Muscle layer of duodenum (tissue), 2 donors: Measurements from ENCODE around the gene ZFR2.

ENCODE experiments used
- H3K27ac ChIP-seq: one replicate; pipeline ENCODE4 v1.7.0; 2013; ENCODE audit warnings: mild to moderate bottlenecking, low read length
- H3K27me3 ChIP-seq: one replicate; pipeline ENCODE4 v1.7.0; 2013; ENCODE audit warnings: low read depth, mild to moderate bottlenecking, control low read depth, low read length
- H3K36me3 ChIP-seq, 2 donors: one replicate each; pipeline ENCODE4 v1.7.0; 2013; ENCODE audit warnings: low read length in 2 of 2, control low read depth in 1 of 2, mild to moderate bottlenecking in 1 of 2; ENCODE audit not compliant: insufficient read depth in 2 of 2, control insufficient read depth in 1 of 2
- H3K4me1 ChIP-seq, 2 donors: one replicate each; pipeline ENCODE4 v1.7.0; 2013; ENCODE audit warnings: low read length in 2 of 2, mild to moderate bottlenecking in 2 of 2, control low read depth in 1 of 2, moderate library complexity in 1 of 2; ENCODE audit not compliant: insufficient read depth in 2 of 2, control insufficient read depth in 1 of 2
- H3K4me3 ChIP-seq, 2 donors: one replicate each; pipeline ENCODE4 v1.7.0; 2013; ENCODE audit warnings: low read length in 2 of 2, low read depth in 1 of 2, mild to moderate bottlenecking in 1 of 2
- H3K9me3 ChIP-seq, 2 donors: one replicate each; pipeline ENCODE4 v1.7.0; 2013; ENCODE audit warnings: low read length in 2 of 2, control low read depth in 1 of 2, mild to moderate bottlenecking in 1 of 2; ENCODE audit not compliant: control insufficient read depth in 1 of 2
- donor health status: healthy.

Gene ZFR2

DNA sequence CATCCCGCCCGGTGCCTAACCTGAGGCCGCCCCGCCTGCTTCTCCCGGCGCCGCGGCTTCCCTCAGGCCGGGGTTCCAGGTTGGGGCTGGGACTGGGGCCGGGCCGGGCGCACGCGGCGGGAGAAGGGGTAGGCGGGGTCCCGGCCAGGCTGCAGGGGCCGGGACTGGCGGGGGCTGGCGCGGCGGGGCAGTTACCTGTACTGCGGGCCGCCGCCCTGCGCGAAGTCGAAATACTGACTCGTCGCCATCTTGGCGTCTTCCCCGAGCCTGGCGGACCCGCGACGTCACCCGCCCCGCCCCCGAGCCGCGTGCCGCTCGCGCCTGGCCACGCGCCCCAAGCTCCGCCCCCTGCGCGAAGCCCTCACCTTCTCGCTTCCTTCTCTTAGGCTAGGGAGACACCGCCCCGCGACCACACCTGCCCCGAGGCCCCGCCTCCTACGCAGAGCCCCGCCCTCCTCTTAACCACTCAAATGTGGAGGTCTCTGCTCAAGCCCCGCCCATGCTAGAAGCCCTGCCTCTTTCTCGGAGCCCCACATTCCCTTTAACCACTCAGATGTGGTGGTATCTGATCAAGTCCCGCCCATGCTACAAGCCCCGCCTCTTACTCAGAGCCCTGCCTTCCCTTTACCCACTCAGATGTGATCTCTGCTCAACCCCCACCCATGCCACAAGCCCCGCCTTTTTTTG lies at the start of gene ZFR2:
Gene ZFR2, minus strand, starts transcription at position 269 of the 687 bp plus-strand sequence. Its CDS starts 21 bp downstream, at position 248.
- Histone ChIP-seq H3K27ac (no peak within 1 kb of the TSS), H3K36me3 (no peaks in the 10 kb centered on the region), H3K4me1 (peaks cover 0 to 6% of the 10 kb centered on the region in 2 donors), H3K9me3 (no peaks in the 10 kb centered on the region), H3K27me3 (peaks cover 26% of the 10 kb centered on the region), H3K4me3 (peak within 1 kb of the TSS in 1 of 2 donors; percentile 19)

DNA sequence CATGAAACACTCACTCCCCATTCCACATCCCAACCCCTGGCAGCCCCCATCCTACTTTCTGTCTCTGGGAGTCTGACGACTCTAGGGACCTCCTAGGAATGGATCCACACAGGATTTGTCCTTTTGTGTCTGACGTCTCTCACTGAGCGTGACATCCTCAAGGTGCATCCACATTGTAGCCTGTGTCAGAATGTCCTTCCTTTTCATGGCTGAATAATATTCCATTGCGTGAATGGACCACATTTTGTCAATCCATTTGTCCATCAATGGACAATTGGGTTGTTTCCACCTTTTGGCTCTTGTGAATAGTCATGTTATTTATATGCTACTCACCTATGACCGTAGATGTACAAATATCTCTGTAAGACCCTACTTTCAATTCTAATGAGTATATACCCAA lies 47.2 kb upstream of the ZFR2 start:
- H3K27me3 ChIP-seq, result no peaks in the 10 kb centered on the region
- no peak overlapping the region for H3K27ac ChIP-seq
- H3K9me3 ChIP-seq, result peaks cover 0 to 5% of the 10 kb centered on the region in 2 donors
- no peaks in the 10 kb centered on the region for H3K36me3 ChIP-seq
- no peak overlapping the region for H3K4me3 ChIP-seq
- no peaks in the 10 kb centered on the region for H3K4me1 ChIP-seq

DNA sequence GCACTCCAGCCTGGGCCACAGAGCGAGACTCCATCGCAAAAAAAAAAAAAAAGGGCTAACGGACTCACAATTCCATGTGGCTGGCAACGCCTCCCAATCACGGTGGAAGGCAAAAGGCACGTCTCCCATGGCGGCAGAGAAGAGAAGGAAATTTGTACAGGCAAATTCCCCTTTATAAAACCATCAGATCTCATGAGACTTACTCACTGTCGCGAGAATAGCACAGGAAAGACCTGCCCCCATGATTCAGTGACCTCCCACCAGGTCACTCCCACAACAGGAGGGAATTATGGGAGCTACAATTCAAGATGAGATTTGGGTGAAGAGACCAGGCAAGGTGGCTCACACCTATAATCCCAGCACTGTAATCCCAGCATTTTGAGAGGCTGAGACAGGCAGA lies 45.4 kb upstream of the ZFR2 start:
- Histone ChIP-seq H3K9me3 (peaks cover 7 to 11% of the 10 kb centered on the region in 2 donors), H3K27ac (no peak overlapping the region), H3K27me3 (no peaks in the 10 kb centered on the region), H3K4me3 (no peak overlapping the region), H3K36me3 (no peaks in the 10 kb centered on the region), H3K4me1 (no peaks in the 10 kb centered on the region)

DNA sequence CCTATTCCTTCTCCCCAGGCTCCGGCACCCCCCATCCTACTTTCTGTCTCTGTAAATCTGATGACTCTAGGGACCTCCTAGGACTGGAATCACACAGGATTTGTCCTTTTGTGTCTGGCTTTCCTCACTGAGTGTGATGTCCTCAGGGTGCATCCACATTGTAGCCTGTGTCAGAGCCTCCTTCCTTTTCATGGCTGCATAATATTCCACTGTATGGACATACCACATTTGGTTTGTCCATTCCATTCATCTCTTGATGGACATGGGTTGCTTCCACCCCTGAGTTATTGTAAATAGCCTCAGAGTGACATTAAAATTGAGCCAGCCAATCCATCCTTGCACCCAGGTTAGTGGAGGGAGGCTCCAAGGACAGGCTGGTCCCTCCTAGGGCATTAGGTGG lies 41.3 kb upstream of the ZFR2 start:
- Histone ChIP-seq H3K36me3 (no peaks in the 10 kb centered on the region), H3K4me3 (peak overlapping the region in 1 of 2 donors; percentile 10)

DNA sequence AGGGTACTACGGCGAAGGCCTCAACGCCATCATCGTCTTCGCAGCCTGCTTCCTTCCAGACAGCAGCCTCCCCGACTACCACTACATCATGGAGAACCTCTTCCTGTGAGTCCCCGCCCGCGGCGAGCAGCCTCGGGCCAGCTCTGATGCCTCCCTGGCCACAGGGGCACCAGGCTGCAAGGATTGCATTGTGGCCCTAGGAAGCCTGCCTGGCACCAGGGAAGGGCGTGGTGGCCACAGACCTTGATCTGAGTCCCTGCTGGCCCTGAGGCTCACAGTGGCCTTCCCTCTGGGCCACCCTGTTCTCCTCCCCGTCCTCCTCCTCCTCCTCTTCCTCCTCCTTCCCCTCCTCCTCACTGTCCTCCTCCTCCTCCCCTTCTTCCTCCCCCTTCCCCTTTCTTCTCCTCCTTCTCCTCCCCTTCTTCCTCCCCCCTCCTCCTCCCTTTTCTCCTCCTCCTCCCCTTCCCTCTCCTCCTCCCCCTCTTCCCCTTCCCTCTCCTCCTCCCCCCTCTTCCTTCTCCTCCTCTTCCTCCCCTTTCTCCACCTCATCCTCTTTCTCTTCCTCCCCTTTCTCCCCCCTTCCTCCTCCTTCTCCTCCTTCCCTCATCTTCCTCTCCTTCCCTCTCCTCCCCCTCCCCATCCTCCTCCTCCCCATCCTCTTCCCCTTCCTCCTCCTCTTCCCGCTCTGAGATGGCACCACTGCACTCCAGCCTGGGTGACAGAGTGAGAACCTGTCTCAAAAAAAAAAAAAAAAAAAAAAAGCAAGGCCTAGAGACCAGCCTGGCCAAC lies 39.6 kb upstream of the ZFR2 start:
- no peaks in the 10 kb centered on the region for H3K4me1 ChIP-seq
- H3K9me3 ChIP-seq, result peaks cover 7 to 9% of the 10 kb centered on the region in 2 donors
- H3K27me3 ChIP-seq, result no peaks in the 10 kb centered on the region
- no peak overlapping the region for H3K27ac ChIP-seq
- no peak overlapping the region for H3K4me3 ChIP-seq
- H3K36me3 ChIP-seq, result no peaks in the 10 kb centered on the region

More for the DNA sequence above, 41.3 kb upstream of the ZFR2 start:
- H3K27ac ChIP-seq, result no peak overlapping the region
- H3K4me1 ChIP-seq, result no peaks in the 10 kb centered on the region
- H3K9me3 ChIP-seq, result peaks cover 7 to 9% of the 10 kb centered on the region in 2 donors
- no peaks in the 10 kb centered on the region for H3K27me3 ChIP-seq

DNA sequence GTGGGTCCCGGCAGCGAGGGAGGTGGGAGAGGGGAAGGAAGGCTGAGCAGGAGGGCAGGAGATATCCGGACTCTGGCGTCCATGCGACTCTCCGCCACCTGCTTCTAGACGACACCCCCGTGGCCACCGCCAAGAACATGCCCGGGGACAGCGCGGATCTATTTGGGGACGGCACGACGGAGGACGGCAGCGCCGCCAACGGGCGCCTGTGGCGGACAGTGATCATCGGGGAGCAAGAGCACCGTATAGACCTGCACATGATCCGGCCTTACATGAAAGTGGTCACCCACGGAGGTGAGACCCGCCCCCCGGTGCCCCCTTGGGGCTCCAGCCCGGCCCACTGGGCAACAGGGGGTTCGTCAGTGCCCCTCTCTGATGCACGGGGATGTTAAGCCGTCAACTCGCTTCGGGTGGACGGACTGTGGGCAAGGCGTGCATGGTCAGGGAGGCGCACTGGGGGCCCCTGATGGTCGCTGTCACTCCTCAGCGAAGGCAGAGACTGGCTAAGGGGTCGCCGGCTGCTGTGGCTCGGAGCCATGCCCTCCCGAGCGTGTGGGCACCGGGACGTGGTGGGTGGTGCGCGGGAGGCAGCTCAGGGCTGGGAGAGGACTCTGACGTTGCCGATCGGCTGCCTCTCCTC lies 38.9 kb upstream of the ZFR2 start:
- Histone ChIP-seq H3K9me3 (peaks cover 7 to 9% of the 10 kb centered on the region in 2 donors), H3K4me1 (no peaks in the 10 kb centered on the region), H3K27me3 (no peaks in the 10 kb centered on the region), H3K36me3 (no peaks in the 10 kb centered on the region), H3K27ac (no peak overlapping the region), H3K4me3 (no peak overlapping the region)

DNA sequence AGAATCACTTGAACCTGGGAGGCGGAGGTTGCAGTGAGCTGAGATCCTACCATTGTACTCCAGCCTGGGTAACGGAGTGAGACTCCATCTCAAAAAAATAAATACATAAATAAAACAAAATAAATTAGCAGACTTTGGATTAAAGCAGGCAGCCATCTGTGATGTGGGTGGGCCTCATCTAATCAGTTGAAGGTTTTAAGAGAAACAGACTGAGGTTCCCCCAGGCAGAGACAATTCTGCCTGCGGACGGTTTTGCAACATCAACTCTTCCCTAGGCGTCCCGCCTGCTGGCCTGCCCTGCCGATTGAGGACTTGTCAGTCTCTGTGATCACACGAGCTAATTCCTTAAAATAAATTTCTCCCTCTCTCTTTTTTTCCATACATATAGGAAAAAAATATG lies 35.4 kb upstream of the ZFR2 start:
- no peak overlapping the region for H3K27ac ChIP-seq
- H3K9me3 ChIP-seq, result no peaks in the 10 kb centered on the region
- no peaks in the 10 kb centered on the region for H3K36me3 ChIP-seq
- H3K27me3 ChIP-seq, result no peaks in the 10 kb centered on the region
- no peak overlapping the region for H3K4me3 ChIP-seq
- H3K4me1 ChIP-seq, result peaks cover 0 to 6% of the 10 kb centered on the region in 2 donors

DNA sequence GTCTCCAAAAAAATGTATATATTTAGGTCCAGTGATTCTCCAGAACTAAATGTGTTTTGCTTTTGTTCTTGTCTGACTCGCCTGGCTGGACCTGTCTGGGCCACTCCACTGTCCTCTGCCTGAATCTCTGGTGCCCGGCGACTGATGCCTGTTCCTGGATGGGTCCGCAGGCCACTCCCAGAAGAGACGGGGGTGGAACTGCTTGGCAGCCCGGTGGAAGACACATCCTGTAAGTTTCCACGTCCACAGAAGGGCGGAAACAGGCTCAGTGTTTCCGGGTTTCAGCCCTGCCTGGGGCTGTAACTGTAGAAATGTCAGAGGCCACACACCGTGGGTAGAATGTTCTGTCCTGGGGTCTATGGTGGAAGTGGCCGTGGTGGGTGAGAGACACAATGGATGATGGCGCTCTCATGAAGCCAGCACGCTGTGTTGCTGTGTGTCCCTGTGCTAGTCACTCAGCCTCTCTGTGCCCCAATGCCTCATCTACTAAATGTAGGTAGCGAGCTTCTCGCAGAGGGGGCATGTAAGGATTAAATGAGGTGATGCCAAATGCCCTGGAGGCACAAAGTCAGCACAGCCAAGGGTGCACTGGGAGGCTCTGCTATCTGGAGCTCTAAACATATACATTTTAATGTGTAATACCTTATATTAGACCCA lies 33.6 kb upstream of the ZFR2 start:
- Histone ChIP-seq H3K27ac (no peak overlapping the region), H3K4me1 (peaks cover 0 to 6% of the 10 kb centered on the region in 2 donors), H3K27me3 (no peaks in the 10 kb centered on the region), H3K36me3 (no peaks in the 10 kb centered on the region), H3K4me3 (no peak overlapping the region), H3K9me3 (no peaks in the 10 kb centered on the region)

DNA sequence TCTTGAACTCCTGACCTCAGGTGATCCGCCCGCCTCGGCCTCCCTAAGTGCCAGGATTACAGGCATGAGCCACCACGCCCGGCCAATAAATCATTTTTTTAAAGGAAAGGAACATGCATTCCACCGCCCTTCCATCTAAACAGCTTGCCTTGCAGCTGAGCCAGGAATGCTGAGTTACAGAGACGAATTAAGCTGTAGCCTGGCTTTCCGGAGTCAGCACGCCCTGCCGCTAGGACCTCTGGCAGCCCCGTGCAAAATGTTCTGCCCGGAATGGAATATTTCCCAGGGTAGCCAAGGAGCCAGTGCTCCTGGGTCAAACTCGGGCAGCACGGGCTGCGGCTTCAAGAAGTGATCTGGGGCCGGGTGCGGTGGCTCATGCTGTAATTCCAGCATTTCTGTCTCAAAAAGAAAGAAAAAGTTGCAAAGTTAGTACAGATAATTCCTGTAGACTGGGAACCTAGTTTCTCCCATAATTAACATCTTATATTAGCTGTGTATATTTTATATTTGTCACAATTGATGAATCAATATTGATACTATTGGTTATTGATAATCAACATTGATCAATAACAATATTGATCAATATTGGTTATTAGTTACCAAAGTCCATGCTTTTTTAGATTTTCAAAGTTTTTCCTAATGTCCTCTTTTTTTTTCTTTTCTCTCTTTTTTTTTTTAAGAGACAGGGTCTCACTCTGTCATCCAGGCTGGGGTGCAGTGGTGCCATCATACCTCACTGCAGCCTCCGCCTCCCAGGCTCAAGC lies 30.9 kb upstream of the ZFR2 start:
- Histone ChIP-seq H3K4me1 (peaks cover 0 to 6% of the 10 kb centered on the region in 2 donors), H3K9me3 (no peaks in the 10 kb centered on the region), H3K4me3 (no peak overlapping the region), H3K27me3 (no peaks in the 10 kb centered on the region), H3K36me3 (no peaks in the 10 kb centered on the region), H3K27ac (no peak overlapping the region)

DNA sequence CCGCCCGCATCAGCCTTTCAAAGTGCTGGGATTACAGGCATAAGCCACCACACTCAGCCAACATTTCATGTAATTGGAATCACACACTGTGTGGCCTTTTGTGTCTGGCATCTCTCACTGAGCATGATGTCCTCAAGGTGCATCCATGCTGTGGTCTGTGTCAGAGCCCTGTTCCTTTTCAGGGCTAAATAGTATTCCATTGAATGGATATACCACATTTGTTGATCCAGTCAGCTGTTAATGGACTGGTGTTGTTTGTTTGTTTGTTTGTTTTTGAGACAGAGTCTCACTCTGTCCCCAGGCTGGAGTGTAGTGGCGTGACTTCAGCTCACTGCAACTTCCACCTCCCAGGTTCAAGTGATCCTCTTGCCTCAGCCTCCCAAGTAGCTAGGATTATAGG lies 29.6 kb upstream of the ZFR2 start:
- peaks cover 0 to 6% of the 10 kb centered on the region in 2 donors for H3K4me1 ChIP-seq
- H3K36me3 ChIP-seq, result no peaks in the 10 kb centered on the region
- no peak overlapping the region for H3K4me3 ChIP-seq
- no peaks in the 10 kb centered on the region for H3K27me3 ChIP-seq
- H3K9me3 ChIP-seq, result no peaks in the 10 kb centered on the region
- H3K27ac ChIP-seq, result no peak overlapping the region
